Stimulated activated CD4-positive, alpha-beta T cell treated with anti-CD3 and anti-CD28 coated beads, Interleukin-12 subunit alpha, Interleukin-12 subunit beta, amount 100 ng/mL, for 48 hours (primary cell): ENCODE measurements around the gene NCOA7.

Experiments
- DNase-seq, 3 donors: peaks; one replicate each; pipeline ENCODE4 v3.0.0-alpha.2; 2020; ENCODE audit warnings: low read depth in 2 of 3, low spot score in 1 of 3

Gene NCOA7

GRCh38 chr6:125810445-125810844 is 19.7 kb downstream of the NCOA7 start:
- no peak for DNase-seq

- no peak for DNase-seq
Measured at GRCh38 chr6:125811259-125811658, 20.5 kb downstream of the NCOA7 start.

- DNase-seq, result no peak
Measured at GRCh38 chr6:125812394-125813292, 21.9 kb downstream of the NCOA7 start.

- DNase-seq, result no peak
Measured at GRCh38 chr6:125814481-125814880, 23.7 kb downstream of the NCOA7 start.

- DNase-seq, result no peak
Measured at GRCh38 chr6:125815080-125815910, 24.5 kb downstream of the NCOA7 start.

- no peak for DNase-seq
Measured at GRCh38 chr6:125816828-125817280, 26.1 kb downstream of the NCOA7 start.

GRCh38 chr6:125818225-125818657 is 27.5 kb downstream of the NCOA7 start:
- DNase-seq, result no peak

- DNase-seq, result no peak
Measured at GRCh38 chr6:125818772-125819260, 28.1 kb downstream of the NCOA7 start.

GRCh38 chr6:125819535-125820326 is 29.0 kb downstream of the NCOA7 start:
- no peak for DNase-seq

GRCh38 chr6:125821825-125822281 is 31.1 kb downstream of the NCOA7 start:
- DNase-seq, result no peak

- no peak for DNase-seq
Measured at GRCh38 chr6:125823180-125823579, 32.4 kb downstream of the NCOA7 start.

GRCh38 chr6:125824946-125825771 is 34.4 kb downstream of the NCOA7 start:
- DNase-seq, result no peak

- DNase-seq, result no peak
Measured at GRCh38 chr6:125826695-125827463, 36.1 kb downstream of the NCOA7 start.

GRCh38 chr6:125827788-125828320 is 37.1 kb downstream of the NCOA7 start:
- no peak for DNase-seq

GRCh38 chr6:125828476-125829039 is 37.8 kb downstream of the NCOA7 start:
- no peak for DNase-seq

- no peak for DNase-seq
Measured at GRCh38 chr6:125829433-125829832, 38.7 kb downstream of the NCOA7 start.

GRCh38 chr6:125831659-125832058 is 40.9 kb downstream of the NCOA7 start:
- no peak for DNase-seq

GRCh38 chr6:125832391-125833117 is 41.8 kb downstream of the NCOA7 start:
- no peak for DNase-seq
